ENCODE data around the gene PANK3. TPM values are rescaled to one million over a fixed set of nuclear protein-coding genes. Genes with fewer than 3 reads are reported as not detected.

PANK3 gene
- total and polyA plus RNA-seq, 3 donors from 2014 or later: 25.2 to 50.0 (median 44.9) TPM

GRCh38 chr5:168531191-168531590 lies 48.0 kb downstream of the PANK3 start:
- no peaks in the 10 kb centered on the region for H3K9me3 ChIP-seq
- TF ChIP-seq POLR2A (IDR thresholded peaks at IDR 0.05): no peak
- TF ChIP-seq, protein P1, sequence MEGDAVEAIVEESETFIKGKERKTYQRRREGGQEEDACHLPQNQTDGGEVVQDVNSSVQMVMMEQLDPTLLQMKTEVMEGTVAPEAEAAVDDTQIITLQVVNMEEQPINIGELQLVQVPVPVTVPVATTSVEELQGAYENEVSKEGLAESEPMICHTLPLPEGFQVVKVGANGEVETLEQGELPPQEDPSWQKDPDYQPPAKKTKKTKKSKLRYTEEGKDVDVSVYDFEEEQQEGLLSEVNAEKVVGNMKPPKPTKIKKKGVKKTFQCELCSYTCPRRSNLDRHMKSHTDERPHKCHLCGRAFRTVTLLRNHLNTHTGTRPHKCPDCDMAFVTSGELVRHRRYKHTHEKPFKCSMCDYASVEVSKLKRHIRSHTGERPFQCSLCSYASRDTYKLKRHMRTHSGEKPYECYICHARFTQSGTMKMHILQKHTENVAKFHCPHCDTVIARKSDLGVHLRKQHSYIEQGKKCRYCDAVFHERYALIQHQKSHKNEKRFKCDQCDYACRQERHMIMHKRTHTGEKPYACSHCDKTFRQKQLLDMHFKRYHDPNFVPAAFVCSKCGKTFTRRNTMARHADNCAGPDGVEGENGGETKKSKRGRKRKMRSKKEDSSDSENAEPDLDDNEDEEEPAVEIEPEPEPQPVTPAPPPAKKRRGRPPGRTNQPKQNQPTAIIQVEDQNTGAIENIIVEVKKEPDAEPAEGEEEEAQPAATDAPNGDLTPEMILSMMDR (IDR thresholded peaks at IDR 0.05): no peak
- peaks cover 3% of the 10 kb centered on the region for H3K4me1 ChIP-seq
- DNase-seq: no peak
- no peak overlapping the region for H3K27ac ChIP-seq
- H3K27me3 ChIP-seq: no peaks in the 10 kb centered on the region
- WGBS, 2 donors: 83 to 91% methylated on average over 5 of the region's 5 CpGs
- H3K4me3 ChIP-seq: no peak overlapping the region
- H3K36me3 ChIP-seq (ENCODE audit: low read depth, missing control alignments): no peaks in the 10 kb centered on the region
- intact Hi-C loops (cut with DNase I; ENCODE audit: low total_unique reads): no loop called here

DNA sequence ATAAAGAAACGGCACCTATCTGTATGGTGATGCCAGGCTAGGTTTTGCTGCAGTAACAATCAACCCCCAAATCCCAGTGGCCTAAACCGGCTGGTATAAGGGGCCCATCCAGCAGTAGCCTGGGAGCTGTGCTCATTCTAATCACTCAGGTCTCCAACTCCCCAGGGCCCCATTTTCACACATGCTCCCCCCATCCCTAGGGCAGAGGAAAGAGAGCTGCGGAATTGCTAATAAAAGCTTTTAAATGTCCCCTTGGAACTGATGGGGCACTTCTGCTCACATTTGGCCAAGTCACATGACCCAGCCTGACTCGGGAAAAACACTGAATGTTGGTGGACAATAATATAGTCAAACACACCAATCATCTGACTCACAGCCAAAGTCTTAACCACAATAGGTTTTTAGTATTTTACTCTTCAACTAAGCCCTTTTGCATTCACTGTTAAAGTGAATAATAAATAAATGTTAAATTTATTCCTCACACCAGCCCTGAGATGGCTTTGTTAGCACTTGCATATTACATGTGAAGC lies 48.5 kb downstream of the PANK3 start:
- 49 to 67% methylated on average over 4 of the region's 4 CpGs for WGBS, 2 donors
- Histone ChIP-seq H3K36me3 (ENCODE audit: low read depth, missing control alignments) (no peaks in the 10 kb centered on the region), H3K27me3 (no peaks in the 10 kb centered on the region), H3K9me3 (no peaks in the 10 kb centered on the region), H3K4me1 (peaks cover 3% of the 10 kb centered on the region), H3K4me3 (no peak overlapping the region), H3K27ac (no peak overlapping the region)
- no peak for DNase-seq
- intact Hi-C loops (cut with DNase I; ENCODE audit: low total_unique reads): no loop called here
- TF ChIP-seq, protein P1 (IDR thresholded peaks at IDR 0.05): no peak
- TF ChIP-seq POLR2A (IDR thresholded peaks at IDR 0.05): no peak

GRCh38 chr5:168529374-168530234 lies 49.6 kb downstream of the PANK3 start:
- peak overlapping the region; percentile 29 to 48 for H3K4me3 ChIP-seq
- no peaks in the 10 kb centered on the region for H3K9me3 ChIP-seq
- DNase-seq: peak; percentile 22
- no peaks in the 10 kb centered on the region for H3K36me3 ChIP-seq (ENCODE audit: low read depth, missing control alignments)
- 14 to 21% methylated on average over 5 to 71 of the region's 125 CpGs for WGBS, 2 donors
- no peaks in the 10 kb centered on the region for H3K27me3 ChIP-seq
- no peak overlapping the region for H3K27ac ChIP-seq
- no peak for TF ChIP-seq POLR2A (IDR thresholded peaks at IDR 0.05)
- TF ChIP-seq, protein P1 (IDR thresholded peaks at IDR 0.05): no peak
- intact Hi-C loops (cut with DNase I; ENCODE audit: low total_unique reads): no loop called here
- peaks cover 3% of the 10 kb centered on the region for H3K4me1 ChIP-seq

- DNase-seq: peak; percentile 36
- WGBS, 2 donors: 14 to 23% methylated on average over 18 to 36 of the region's 38 CpGs
- intact Hi-C loops (cut with DNase I; ENCODE audit: low total_unique reads): no loop called here
- Histone ChIP-seq H3K36me3 (ENCODE audit: low read depth, missing control alignments) (no peaks in the 10 kb centered on the region), H3K27me3 (no peaks in the 10 kb centered on the region), H3K4me1 (peaks cover 3% of the 10 kb centered on the region), H3K27ac (no peak within 1 kb of the TSS), H3K4me3 (peak within 1 kb of the TSS; percentile 29 to 48), H3K9me3 (no peaks in the 10 kb centered on the region)
- TF ChIP-seq POLR2A (IDR thresholded peaks at IDR 0.05): no peak
- TF ChIP-seq, protein P1 (IDR thresholded peaks at IDR 0.05): no peak
These were observed 50.4 kb downstream of the PANK3 start, which contains the start of gene FBLL1 for GRCh38 chr5:168528521-168529373. Gene FBLL1, plus strand, starts transcription at chr5:168529305. Its CDS starts 200 bp downstream, at chr5:168529505.

All from testis (tissue), 3 donors.